T-cell (primary cell): Measurements from ENCODE around the gene CTSS. TPM values are rescaled to one million over a fixed set of nuclear protein-coding genes. Genes with fewer than 3 reads are reported as not detected.
"Not testable (repeated sequence)": the region's sequence is repeated elsewhere in the genome, so short reads cannot be mapped to it uniquely, and the experiment has no call there.

Source experiments
- ATAC-seq, 4 experiments: fragments of 200-7000 bp in 3 of 4; fragments of 150-1000 bp in 1 of 4; cut with Tn5 transposase; replicated peaks in 1 of 4; 1 replicate in 3 of 4; 2 replicates in 1 of 4; pipeline ENCODE4 v1.10.0; 2021; ENCODE audit warnings: moderate library complexity in 3 of 4, mild to moderate bottlenecking in 2 of 4, moderate number of reproducible peaks in 1 of 4
- CTCF ChIA-PET, 2 donors: fragments of 300-600 bp; sonication (Branson Sonifier 250); formaldehyde crosslinking; loops; one replicate each; lab custom pipeline; 2022; ENCODE audit warnings: antibody characterized with exemption in 2 of 2; lab: Charles Lee
- POLR2A ChIA-PET, 2 donors: fragments of 300-600 bp; sonication (Branson Sonifier 250); formaldehyde crosslinking; loops; one replicate each; lab custom pipeline; 2022; ENCODE audit warnings: antibody characterized with exemption in 2 of 2; lab: Charles Lee
- DNase-seq, 35 experiments: peaks; one replicate each; pipeline versions ENCODE4 v3.0.0 to v3.0.0-alpha.2; 2013 to 2023
- H3K27ac ChIP-seq: one replicate; pipeline ENCODE4 v1.5.1; 2013; ENCODE audit warnings: low read length
- H3K27me3 ChIP-seq, 2 experiments: replicated peaks in 1 of 2; 1 replicate in 1 of 2; 2 replicates in 1 of 2; pipeline versions ENCODE4 v1.6.1 to v1.7.0; 2013; ENCODE audit warnings: low read length in 1 of 2, mixed read lengths in 1 of 2; ENCODE audit not compliant: control insufficient read depth in 2 of 2, insufficient read depth in 2 of 2; ENCODE audit errors: extremely low read depth in 1 of 2
- H3K36me3 ChIP-seq, 2 donors: 1 replicate in 1 of 2; 2 replicates in 1 of 2; pipeline versions ENCODE4 v1.6.1 to v1.7.0; 2013; ENCODE audit warnings: low read length in 1 of 2; ENCODE audit not compliant: control insufficient read depth in 2 of 2, insufficient read depth in 1 of 2; ENCODE audit errors: extremely low read depth in 1 of 2
- H3K4me1 ChIP-seq, 2 experiments: 1 replicate in 1 of 2; 2 replicates in 1 of 2; pipeline versions ENCODE4 v1.6.1 to v1.7.0; 2013; ENCODE audit warnings: low read length in 2 of 2, mixed read lengths in 1 of 2; ENCODE audit not compliant: insufficient read depth in 2 of 2, control insufficient read depth in 1 of 2; ENCODE audit errors: extremely low read depth in 1 of 2
- H3K4me3 ChIP-seq, 2 donors: 1 replicate in 1 of 2; 2 replicates in 1 of 2; pipeline versions ENCODE4 v1.5.1 to v1.7.0; 2013; ENCODE audit warnings: mild to moderate bottlenecking in 2 of 2, low read length in 1 of 2, moderate library complexity in 1 of 2; ENCODE audit not compliant: control insufficient read depth in 1 of 2; ENCODE audit errors: extremely low read depth in 1 of 2
- H3K9me3 ChIP-seq: 2 replicates; pipeline ENCODE4 v1.7.0; 2013
- H3K27ac Mint-ChIP-seq, 2 donors: one replicate each; pipeline ENCODE4 v1.8.0; 2020 to 2021; ENCODE audit warnings: mild to moderate bottlenecking in 2 of 2, mixed read lengths in 2 of 2
- H3K27me3 Mint-ChIP-seq, 2 donors: one replicate each; pipeline ENCODE4 v1.8.0; 2021 to 2022; ENCODE audit warnings: mixed read lengths in 2 of 2
- H3K36me3 Mint-ChIP-seq: one replicate; pipeline ENCODE4 v1.8.0; 2021; ENCODE audit warnings: mixed read lengths
- H3K4me1 Mint-ChIP-seq, 3 donors: one replicate each; pipeline ENCODE4 v1.8.0; 2020 to 2022; ENCODE audit warnings: mixed read lengths in 3 of 3, mild to moderate bottlenecking in 1 of 3
- H3K4me3 Mint-ChIP-seq, 3 donors: one replicate each; pipeline ENCODE4 v1.8.0; 2020 to 2022; ENCODE audit warnings: mild to moderate bottlenecking in 3 of 3, mixed read lengths in 3 of 3, moderate library complexity in 3 of 3
- H3K9me3 Mint-ChIP-seq, 3 donors: one replicate each; pipeline ENCODE4 v1.8.0; 2020 to 2022; ENCODE audit warnings: mixed read lengths in 3 of 3
- WGBS: methylation state at CpG from one replicate; pipeline ENCODE4 v1.1.5; 2013; ENCODE audit warnings: missing lambda C conversion rate; ENCODE audit not compliant: insufficient coverage; 5-methylcytosine and 5-hydroxymethylcytosine counted together
- total RNA-seq, 35 experiments: library from RNA in 6 of 35; stranded (reverse) in 6 of 35; fragments of 120-200 nt in 1 of 35; gene quantifications; one replicate each; pipeline versions ENCODE4 v1.2.1 to v1.2.4 and lab custom pipeline; 2013 to 2026

The CTSS gene
- total RNA-seq, 5 donors from 2014 or later (not counting 1 experiment from before 2014, with no cell fraction given), result 72.4 to 94.7 (median 92.9) TPM

DNA sequence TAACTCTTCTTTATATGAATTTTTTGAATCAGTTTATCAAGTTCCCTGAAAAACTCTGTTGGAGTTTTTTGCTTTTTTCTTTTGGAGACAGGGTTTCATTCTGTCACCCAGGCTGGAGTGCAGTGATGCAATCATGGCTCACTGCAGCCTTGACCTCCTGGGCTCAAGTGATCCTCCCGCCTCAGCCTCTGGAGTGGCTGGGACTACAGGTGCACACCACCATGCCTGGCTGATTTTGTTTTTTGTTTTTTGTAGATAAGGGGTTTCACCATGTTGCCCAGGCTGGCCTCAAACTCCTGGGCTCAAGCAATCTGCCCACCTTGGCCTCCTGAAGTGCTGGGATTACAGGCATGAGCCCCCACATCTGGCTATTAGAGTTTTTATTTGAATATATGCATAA is 2.1 kb upstream of the CTSS start:
- H3K27ac Mint-ChIP-seq, result peak overlapping the region in 1 of 2 donors; percentile 98
- CTCF ChIA-PET, result interaction anchor here in 1 of 2 donors (0.9 kb wide), 1 partner anchor 109 kb away, joined by 3 read pairs; the partner anchor contains the start of gene ARNT
- H3K27ac ChIP-seq, ATAC-seq, H3K4me3 ChIP-seq, H3K36me3 ChIP-seq, H3K27me3 Mint-ChIP-seq, H3K27me3 ChIP-seq, H3K36me3 Mint-ChIP-seq, POLR2A ChIA-PET, DNase-seq, H3K9me3 ChIP-seq, H3K4me3 Mint-ChIP-seq, H3K9me3 Mint-ChIP-seq: not testable (repeated sequence)
- peaks cover 19 to 23% of the 10 kb centered on the region in 2 experiments for H3K4me1 ChIP-seq
- WGBS, result 67% methylated on average over 1 of the region's 1 CpG
- peaks cover 46 to 48% (median 48%) of the 10 kb centered on the region in 3 donors for H3K4me1 Mint-ChIP-seq

DNA sequence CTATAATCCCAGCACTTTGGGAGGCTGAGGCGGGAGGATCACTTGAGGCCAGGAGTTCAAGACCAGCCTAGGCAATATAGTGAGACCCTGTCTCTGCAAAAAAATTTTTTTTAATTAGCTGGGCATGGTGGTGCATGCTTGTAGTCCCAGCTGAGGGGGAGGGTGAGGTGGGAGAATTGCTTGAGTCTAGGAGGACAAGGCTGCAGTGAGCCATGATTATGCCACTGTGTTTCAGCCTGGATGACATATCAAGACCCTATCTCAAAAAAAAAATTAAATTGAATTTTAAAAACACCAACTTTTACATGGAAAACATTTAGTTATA is 361 bp upstream of the CTSS start:
- Mint-ChIP-seq H3K4me3 (peak overlapping the region; percentile 93 to 97 (median 96)), H3K36me3 (peaks cover 18% of the 10 kb centered on the region), H3K4me1 (peaks cover 46 to 53% (median 50%) of the 10 kb centered on the region in 3 donors), H3K27ac (peak overlapping the region; percentile 94 to 98)
- not testable (repeated sequence) for H3K27me3 ChIP-seq, H3K27me3 Mint-ChIP-seq, H3K9me3 Mint-ChIP-seq, H3K9me3 ChIP-seq, H3K36me3 ChIP-seq
- CTCF ChIA-PET, result interaction anchor here in 1 of 2 donors (1.8 kb wide), 1 partner anchor 69 kb away, joined by 6 read pairs; the partner anchor contains the start of gene GOLPH3L
- ATAC-seq, result peak in 1 of 4 experiments; percentile 27
- 60% methylated on average over 1 of the region's 1 CpG for WGBS
- Histone ChIP-seq H3K27ac (peak overlapping the region; percentile 57), H3K4me3 (peak overlapping the region; percentile 51 to 62), H3K4me1 (peaks cover 14 to 19% of the 10 kb centered on the region in 2 experiments)
- peak in 1 of 35 experiments; percentile 14 for DNase-seq
- POLR2A ChIA-PET, result interaction anchor here in 1 of 2 donors (0.6 kb wide), 2 partner anchors 91 to 186 kb away, joined by 3 to 4 read pairs; partner anchors contain the start of gene MCL1

DNA sequence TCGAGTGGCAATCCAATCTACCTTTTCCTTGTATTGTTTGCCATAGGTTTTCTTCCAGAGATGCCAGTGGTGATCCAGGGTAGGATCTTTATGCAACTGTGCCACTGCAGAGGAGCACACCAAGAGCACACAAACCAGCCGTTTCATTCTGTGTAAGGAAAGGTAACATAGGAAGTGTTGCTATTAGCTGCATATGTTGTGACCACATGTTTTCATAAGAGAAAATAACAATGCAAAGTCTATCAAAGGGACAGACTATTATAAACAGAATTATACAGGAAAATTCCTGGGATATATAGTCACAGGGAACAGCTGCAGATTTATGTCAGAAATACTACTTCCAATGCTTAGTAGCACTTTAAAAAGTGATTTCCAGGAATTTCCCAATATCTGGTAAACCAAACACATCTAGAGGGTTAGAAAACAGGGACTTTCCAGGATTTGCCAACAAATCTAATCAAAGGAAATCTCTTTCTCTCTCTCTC is 919 bp downstream of the CTSS start:
- WGBS, result no CpG with 5 or more reads among the region's 2 CpGs
- peaks cover 29% of the 10 kb centered on the region for H3K36me3 Mint-ChIP-seq
- H3K4me1 Mint-ChIP-seq, result peaks cover 49 to 58% (median 55%) of the 10 kb centered on the region in 3 donors
- no peaks in the 10 kb centered on the region for H3K27me3 Mint-ChIP-seq
- Histone ChIP-seq H3K4me3 (peak overlapping the region; percentile 51 to 62), H3K27me3 (no peaks in the 10 kb centered on the region), H3K27ac (peak overlapping the region; percentile 57), H3K36me3 (peaks cover 0 to 5% of the 10 kb centered on the region in 2 donors), H3K4me1 (peaks cover 10 to 15% of the 10 kb centered on the region in 2 experiments), H3K9me3 (no peaks in the 10 kb centered on the region)
- ChIA-PET POLR2A (interaction anchor here in 1 of 2 donors (0.6 to 0.8 kb wide), 3 partner anchors 25 to 633 kb away, joined by 3 to 7 read pairs (median 6); partner anchors contain the start of gene GOLPH3L), CTCF (interaction anchor here in 1 of 2 donors (1.8 kb wide), 1 partner anchor 68 kb away, joined by 6 read pairs; the partner anchor contains the start of gene GOLPH3L)
- DNase-seq (peak in 1 of 35 experiments; percentile 64), ATAC-seq (peak in 2 of 4 experiments; percentile 34 to 64)
- H3K27ac Mint-ChIP-seq, result peak overlapping the region; percentile 94 to 98
- H3K4me3 Mint-ChIP-seq, result peak overlapping the region; percentile 93 to 97 (median 96)
- peaks cover 0 to 4% (median 0%) of the 10 kb centered on the region in 3 donors for H3K9me3 Mint-ChIP-seq

DNA sequence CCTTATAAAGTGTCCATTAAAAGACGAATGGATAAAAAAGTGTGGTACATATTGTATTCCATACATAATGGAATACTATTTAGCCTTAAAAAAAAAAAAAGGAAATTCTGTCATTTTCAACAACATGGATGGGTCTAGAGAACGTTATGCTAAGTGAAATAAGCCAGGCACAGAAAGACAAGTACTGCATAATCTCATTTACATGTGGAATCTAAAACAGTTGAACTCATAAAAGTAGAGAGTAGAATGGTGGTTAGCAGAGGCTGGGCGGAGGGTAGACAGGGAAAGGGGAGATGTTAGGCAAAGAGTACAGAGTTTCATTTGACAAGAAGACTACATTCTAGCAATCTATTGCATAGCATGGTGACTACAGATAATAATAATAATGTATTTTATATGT is 2.6 kb downstream of the CTSS start:
- Histone ChIP-seq H3K36me3 (peaks cover 0 to 7% of the 10 kb centered on the region in 2 donors), H3K27me3 (no peaks in the 10 kb centered on the region), H3K4me1 (peaks cover 10 to 15% of the 10 kb centered on the region in 2 experiments), H3K4me3 (no peak overlapping the region), H3K27ac (no peak overlapping the region), H3K9me3 (no peaks in the 10 kb centered on the region)
- peaks cover 54 to 62% (median 56%) of the 10 kb centered on the region in 3 donors for H3K4me1 Mint-ChIP-seq
- DNase-seq, result no peak
- no peaks in the 10 kb centered on the region for H3K27me3 Mint-ChIP-seq
- H3K36me3 Mint-ChIP-seq, result peaks cover 34% of the 10 kb centered on the region
- H3K27ac Mint-ChIP-seq, result peak overlapping the region in 1 of 2 donors; percentile 5
- CTCF ChIA-PET, result no interaction called here
- no peak for ATAC-seq
- H3K9me3 Mint-ChIP-seq, result peaks cover 0 to 4% (median 0%) of the 10 kb centered on the region in 3 donors
- WGBS, result 80% methylated on average over 1 of the region's 3 CpGs
- POLR2A ChIA-PET, result no interaction called here
- H3K4me3 Mint-ChIP-seq, result peak overlapping the region; percentile 17 to 65 (median 38)

DNA sequence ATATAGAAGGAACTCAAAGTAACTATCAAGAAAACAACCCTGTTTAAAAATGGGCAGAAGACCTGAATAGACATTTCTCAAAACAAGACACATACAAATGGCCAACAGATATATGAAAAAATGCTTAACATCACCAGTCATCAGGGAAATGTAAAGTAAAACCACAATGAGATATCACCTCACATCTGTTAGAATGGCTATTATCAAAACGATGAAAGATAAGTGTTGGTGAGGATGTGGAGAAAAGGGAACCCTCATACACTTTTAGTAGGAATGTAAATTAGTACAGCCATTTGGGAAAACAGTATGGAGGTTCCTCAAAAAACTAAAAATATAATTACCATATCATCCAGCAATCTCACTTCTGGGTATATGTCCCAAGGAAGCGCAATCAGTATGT is 3.0 kb downstream of the CTSS start:
- Histone ChIP-seq H3K4me3 (no peak overlapping the region), H3K36me3 (peaks cover 0 to 12% of the 10 kb centered on the region in 2 donors), H3K27me3 (no peaks in the 10 kb centered on the region), H3K27ac (no peak overlapping the region), H3K9me3 (no peaks in the 10 kb centered on the region), H3K4me1 (peaks cover 10 to 15% of the 10 kb centered on the region in 2 experiments)
- Mint-ChIP-seq H3K4me1 (peaks cover 54 to 62% (median 56%) of the 10 kb centered on the region in 3 donors), H3K27ac (no peak overlapping the region), H3K4me3 (peak overlapping the region; percentile 17 to 65 (median 54)), H3K36me3 (peaks cover 39% of the 10 kb centered on the region), H3K27me3 (no peaks in the 10 kb centered on the region), H3K9me3 (peaks cover 0 to 4% (median 0%) of the 10 kb centered on the region in 3 donors)
- ATAC-seq (no peak), DNase-seq (no peak)
- ChIA-PET POLR2A (interaction anchor here in 1 of 2 donors (0.6 kb wide), 1 partner anchor 66 kb away, joined by 3 read pairs; the partner anchor contains the start of gene GOLPH3L), CTCF (no interaction called here)
- WGBS, result no CpG with 5 or more reads among the region's 2 CpGs

DNA sequence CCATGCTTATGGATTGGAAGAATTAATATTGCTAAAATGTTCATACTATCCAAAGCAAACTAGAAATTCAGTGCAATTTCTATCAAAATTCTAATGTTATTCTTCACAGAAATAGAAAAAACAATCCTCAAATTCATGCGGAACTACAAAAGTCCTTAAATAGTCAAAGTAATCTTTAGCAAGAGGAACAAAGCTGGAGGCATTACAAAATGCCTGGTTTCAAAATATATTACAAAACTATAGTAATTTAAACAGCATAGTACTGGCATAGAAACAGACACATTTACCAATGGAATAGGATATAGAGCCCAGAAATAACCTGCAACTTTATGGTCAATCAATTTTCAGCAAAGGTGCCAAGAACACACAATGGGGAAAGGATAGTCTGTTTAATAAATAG is 3.8 kb downstream of the CTSS start:
- ATAC-seq (no peak), DNase-seq (no peak)
- WGBS, result no CpG with 5 or more reads among the region's 1 CpG
- H3K9me3 Mint-ChIP-seq, result peaks cover 0 to 4% (median 0%) of the 10 kb centered on the region in 3 donors
- H3K27me3 Mint-ChIP-seq, result no peaks in the 10 kb centered on the region
- ChIA-PET CTCF (no interaction called here), POLR2A (interaction anchor here in 1 of 2 donors (0.6 kb wide), 1 partner anchor 65 kb away, joined by 3 read pairs; the partner anchor contains the start of gene GOLPH3L)
- Histone ChIP-seq H3K27me3 (no peaks in the 10 kb centered on the region), H3K4me3 (no peak overlapping the region), H3K27ac (no peak overlapping the region), H3K36me3 (peaks cover 0 to 19% of the 10 kb centered on the region in 2 donors), H3K4me1 (peaks cover 10 to 15% of the 10 kb centered on the region in 2 experiments), H3K9me3 (no peaks in the 10 kb centered on the region)
- peaks cover 50 to 60% (median 54%) of the 10 kb centered on the region in 3 donors for H3K4me1 Mint-ChIP-seq
- H3K36me3 Mint-ChIP-seq, result peaks cover 44% of the 10 kb centered on the region
- no peak overlapping the region for H3K27ac Mint-ChIP-seq
- peak overlapping the region in 1 of 3 donors; percentile 65 for H3K4me3 Mint-ChIP-seq
